ENCODE results near the gene ACP7. TPM values are rescaled to one million over a fixed set of nuclear protein-coding genes. Genes with fewer than 3 reads are reported as not detected.

Gene ACP7
- total and polyA plus RNA-seq, 9 of the 15 experiments (the other 6 are each of a cell fraction or from before 2014, with no cell fraction given) = not detected

GRCh38 chr19:39139305-39139874 is 55.2 kb downstream of the ACP7 start (continued):
- TF ChIP-seq CHD7 (IDR thresholded peaks at IDR 0.05; ENCODE audit: low read depth, low read length) (no peak), PHB2 (IDR thresholded peaks at IDR 0.05; ENCODE audit: low read depth) (no peak), AFF1 (IDR thresholded peaks at IDR 0.05; ENCODE audit: low read depth in 1 of 2, partially characterized antibody in 2 of 2) (no peak)

All from K562 (cell line).